ENCODE data around the gene PRDM11. TPM values are rescaled to one million over a fixed set of nuclear protein-coding genes. Genes with fewer than 3 reads are reported as not detected.

Gene PRDM11
- total RNA-seq, 2 experiments from 2014 or later: 2.5 to 3.4 TPM

- Histone ChIP-seq H3K9me3 (ENCODE audit: control insufficient read depth in 1 of 2, insufficient read depth in 1 of 2, low read length in 2 of 2) (no peaks in the 10 kb centered on the region), H3K4me1 (ENCODE audit: insufficient read depth, low read length) (peaks cover 25% of the 10 kb centered on the region), H3K27ac (ENCODE audit: low read depth in 1 of 2, low read length in 2 of 2) (no peak overlapping the region), H3K27me3 (ENCODE audit: control insufficient read depth in 1 of 2, insufficient read depth in 2 of 2, low read length in 2 of 2) (peaks cover 0 to 10% of the 10 kb centered on the region in 2 experiments), H3K4me3 (ENCODE audit: low read length) (no peak overlapping the region), H3K36me3 (ENCODE audit: insufficient read depth, low read length) (no peaks in the 10 kb centered on the region)
- TF ChIP-seq, protein P1, sequence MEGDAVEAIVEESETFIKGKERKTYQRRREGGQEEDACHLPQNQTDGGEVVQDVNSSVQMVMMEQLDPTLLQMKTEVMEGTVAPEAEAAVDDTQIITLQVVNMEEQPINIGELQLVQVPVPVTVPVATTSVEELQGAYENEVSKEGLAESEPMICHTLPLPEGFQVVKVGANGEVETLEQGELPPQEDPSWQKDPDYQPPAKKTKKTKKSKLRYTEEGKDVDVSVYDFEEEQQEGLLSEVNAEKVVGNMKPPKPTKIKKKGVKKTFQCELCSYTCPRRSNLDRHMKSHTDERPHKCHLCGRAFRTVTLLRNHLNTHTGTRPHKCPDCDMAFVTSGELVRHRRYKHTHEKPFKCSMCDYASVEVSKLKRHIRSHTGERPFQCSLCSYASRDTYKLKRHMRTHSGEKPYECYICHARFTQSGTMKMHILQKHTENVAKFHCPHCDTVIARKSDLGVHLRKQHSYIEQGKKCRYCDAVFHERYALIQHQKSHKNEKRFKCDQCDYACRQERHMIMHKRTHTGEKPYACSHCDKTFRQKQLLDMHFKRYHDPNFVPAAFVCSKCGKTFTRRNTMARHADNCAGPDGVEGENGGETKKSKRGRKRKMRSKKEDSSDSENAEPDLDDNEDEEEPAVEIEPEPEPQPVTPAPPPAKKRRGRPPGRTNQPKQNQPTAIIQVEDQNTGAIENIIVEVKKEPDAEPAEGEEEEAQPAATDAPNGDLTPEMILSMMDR (IDR thresholded peaks at IDR 0.05): no peak
- CTCF ChIA-PET: no interaction called here
- POLR2A ChIA-PET: no interaction called here
- DNase-seq: no peak
- no peak overlapping the region for H3K4me3 Mint-ChIP-seq
- H3K27ac Mint-ChIP-seq: no peak overlapping the region
- no peaks in the 10 kb centered on the region for H3K36me3 Mint-ChIP-seq (ENCODE audit: low read depth)
- intact Hi-C loops (cut with DNase I, micrococcal nuclease): loop anchor here in 1 of 2 experiments (10.0 kb wide), 3 partner anchors 765 to 1265 kb away; partner anchors contain the start of genes ALKBH3, EXT2 and PEX16
- ATAC-seq (ENCODE audit: poor library complexity): no peak
- H3K9me3 Mint-ChIP-seq: no peaks in the 10 kb centered on the region
- peaks cover 44% of the 10 kb centered on the region for H3K4me1 Mint-ChIP-seq (ENCODE audit: low read depth)
- peaks cover 14% of the 10 kb centered on the region for H3K27me3 Mint-ChIP-seq
Measured at GRCh38 chr11:45149483-45150056, 3.1 kb downstream of the PRDM11 start.

DNA sequence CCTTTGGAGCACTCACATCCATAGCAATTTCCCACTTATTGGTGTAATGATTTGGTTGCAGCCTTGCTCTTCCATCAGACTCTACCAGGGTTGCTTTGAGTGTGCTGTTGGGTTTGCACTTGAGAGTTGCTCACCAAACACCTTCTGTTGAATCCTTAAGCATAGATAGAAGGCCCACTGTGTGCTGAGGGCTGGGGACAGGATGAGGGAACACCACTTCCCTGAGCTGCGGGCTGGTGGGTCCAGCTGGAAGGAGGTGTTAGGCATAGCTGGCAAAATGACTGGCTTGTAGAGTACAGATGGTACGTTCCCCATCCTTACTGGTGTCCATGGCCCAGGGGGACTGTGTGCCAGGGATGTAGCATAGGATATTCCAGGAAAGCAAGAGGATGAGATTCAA, 3.9 kb downstream of the PRDM11 start:
- no peak for DNase-seq
- H3K4me3 Mint-ChIP-seq: no peak overlapping the region

DNA sequence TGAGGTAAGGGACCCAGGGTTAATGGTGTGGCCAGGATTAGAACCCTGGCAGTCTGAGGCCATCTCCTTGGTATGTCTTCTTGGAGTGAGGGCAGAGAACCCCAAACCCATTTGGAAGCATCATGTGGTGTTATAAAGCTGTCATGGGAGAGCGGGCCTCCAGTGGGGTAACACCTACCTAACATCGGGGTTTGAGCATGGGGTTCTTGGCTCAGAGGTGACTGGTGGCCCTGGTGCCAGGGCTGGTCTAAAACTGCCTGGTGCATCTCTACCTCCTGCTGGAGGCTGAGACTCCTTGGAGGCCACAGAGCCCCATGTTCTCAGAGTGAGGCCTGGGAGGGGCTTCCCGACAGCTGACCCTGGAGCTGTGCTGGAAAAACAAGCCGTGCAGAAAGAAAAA, 4.5 kb downstream of the PRDM11 start:
- intact Hi-C loops (cut with DNase I, micrococcal nuclease): no loop called here
- ChIA-PET POLR2A (no interaction called here), CTCF (no interaction called here)
- H3K4me3 Mint-ChIP-seq: no peak overlapping the region
- H3K36me3 Mint-ChIP-seq (ENCODE audit: low read depth): no peaks in the 10 kb centered on the region
- no peak for ATAC-seq (ENCODE audit: poor library complexity)
- H3K27me3 Mint-ChIP-seq: peaks cover 4% of the 10 kb centered on the region
- H3K36me3 ChIP-seq (ENCODE audit: insufficient read depth, low read length): no peaks in the 10 kb centered on the region
- DNase-seq: no peak
- no peak overlapping the region for H3K4me3 ChIP-seq (ENCODE audit: low read length)
- H3K9me3 Mint-ChIP-seq: no peaks in the 10 kb centered on the region
- no peaks in the 10 kb centered on the region for H3K9me3 ChIP-seq (ENCODE audit: control insufficient read depth in 1 of 2, insufficient read depth in 1 of 2, low read length in 2 of 2)
- TF ChIP-seq, protein P1 (IDR thresholded peaks at IDR 0.05): no peak
- H3K4me1 Mint-ChIP-seq (ENCODE audit: low read depth): peaks cover 39% of the 10 kb centered on the region
- H3K27ac ChIP-seq (ENCODE audit: low read depth in 1 of 2, low read length in 2 of 2): no peak overlapping the region
- no peak overlapping the region for H3K27ac Mint-ChIP-seq
- H3K27me3 ChIP-seq (ENCODE audit: control insufficient read depth in 1 of 2, insufficient read depth in 2 of 2, low read length in 2 of 2): no peaks in the 10 kb centered on the region
- H3K4me1 ChIP-seq (ENCODE audit: insufficient read depth, low read length): peaks cover 18% of the 10 kb centered on the region

More for the DNA sequence above, 3.9 kb downstream of the PRDM11 start:
- no peak overlapping the region for H3K4me3 ChIP-seq (ENCODE audit: low read length)
- H3K4me1 Mint-ChIP-seq (ENCODE audit: low read depth): peaks cover 44% of the 10 kb centered on the region
- H3K27me3 ChIP-seq (ENCODE audit: control insufficient read depth in 1 of 2, insufficient read depth in 2 of 2, low read length in 2 of 2): peaks cover 0 to 6% of the 10 kb centered on the region in 2 experiments
- no peak overlapping the region for H3K27ac Mint-ChIP-seq
- CTCF ChIA-PET: no interaction called here
- no peak overlapping the region for H3K27ac ChIP-seq (ENCODE audit: low read depth in 1 of 2, low read length in 2 of 2)
- TF ChIP-seq, protein P1 (IDR thresholded peaks at IDR 0.05): no peak
- POLR2A ChIA-PET: no interaction called here
- no peaks in the 10 kb centered on the region for H3K9me3 Mint-ChIP-seq
- H3K36me3 Mint-ChIP-seq (ENCODE audit: low read depth): no peaks in the 10 kb centered on the region
- intact Hi-C loops (cut with DNase I, micrococcal nuclease): no loop called here
- no peak for ATAC-seq (ENCODE audit: poor library complexity)
- H3K27me3 Mint-ChIP-seq: peaks cover 8% of the 10 kb centered on the region
- peaks cover 24% of the 10 kb centered on the region for H3K4me1 ChIP-seq (ENCODE audit: insufficient read depth, low read length)
- H3K36me3 ChIP-seq (ENCODE audit: insufficient read depth, low read length): no peaks in the 10 kb centered on the region
- H3K9me3 ChIP-seq (ENCODE audit: control insufficient read depth in 1 of 2, insufficient read depth in 1 of 2, low read length in 2 of 2): no peaks in the 10 kb centered on the region
